H1 (cell line): ENCODE measurements around the gene KAZALD1. TPM values are rescaled to one million over a fixed set of nuclear protein-coding genes. Genes with fewer than 3 reads are reported as not detected.

Experiments
- CTCF ChIA-PET: fragments of 300-600 bp; sonication (Branson Sonifier 250); formaldehyde crosslinking; loops from one replicate; lab custom pipeline; 2021; ENCODE audit not compliant: partially characterized antibody; lab: Charles Lee
- POLR2A ChIA-PET: fragments of 300-600 bp; sonication (Branson Sonifier 250); formaldehyde crosslinking; loops from one replicate; lab custom pipeline; 2021; ENCODE audit warnings: inconsistent platforms; ENCODE audit not compliant: partially characterized antibody; lab: Charles Lee
- DNase-seq, 2 experiments: peaks; one replicate each; pipeline versions ENCODE4 v3.0.0 to v3.0.0-alpha.2; 2010 to 2022; ENCODE audit warnings: low spot score in 2 of 2, low read depth in 1 of 2, mixed read lengths in 1 of 2
- FAIRE-seq: peaks from 2 replicates; lab custom pipeline; 2011; peaks lifted over from hg19 to GRCh38; lab: Jason Lieb, UNC
- H2AFZ ChIP-seq: 2 replicates; pipeline ENCODE4 v1.8.1; 2012; ENCODE audit warnings: low read length, inconsistent platforms
- H2AK5ac ChIP-seq: 2 replicates; pipeline ENCODE4 v1.6.1; 2013; ENCODE audit warnings: low read depth, low read length
- H2BK120ac ChIP-seq: replicated peaks from 2 replicates; pipeline ENCODE3; 2013; ENCODE audit warnings: low read depth, low read length, inconsistent platforms
- H2BK12ac ChIP-seq: 2 replicates; pipeline ENCODE4 v1.6.1; 2013; ENCODE audit warnings: low read depth, low read length
- H2BK15ac ChIP-seq: 2 replicates; pipeline ENCODE4 v1.6.1; 2013; ENCODE audit warnings: low read length
- H2BK20ac ChIP-seq: 2 replicates; pipeline ENCODE4 v1.6.1; 2013; ENCODE audit warnings: low read length
- H2BK5ac ChIP-seq: 2 replicates; pipeline ENCODE4 v1.6.1; 2013; ENCODE audit warnings: low read depth, low read length
- H3K14ac ChIP-seq: 2 replicates; pipeline ENCODE4 v1.6.1; 2013; ENCODE audit warnings: inconsistent platforms; ENCODE audit not compliant: insufficient read length
- H3K18ac ChIP-seq: 2 replicates; pipeline ENCODE4 v1.6.1; 2013; ENCODE audit warnings: low read length; ENCODE audit errors: extremely low read depth
- H3K23ac ChIP-seq: 2 replicates; pipeline ENCODE4 v1.6.1; 2013; ENCODE audit warnings: inconsistent platforms; ENCODE audit not compliant: insufficient read length
- H3K23me2 ChIP-seq: 2 replicates; pipeline ENCODE4 v1.6.1; 2013; ENCODE audit warnings: low read depth, low read length
- H3K27ac ChIP-seq: 2 replicates; pipeline ENCODE4 v1.6.1; 2011; ENCODE audit warnings: low read depth, low read length, inconsistent platforms
- H3K27me3 ChIP-seq, 4 experiments: replicated peaks in 1 of 4; 1 replicate in 1 of 4; 2 replicates in 3 of 4; pipeline versions ENCODE4 v1.6.1 to v1.8.1; 2011 to 2013; ENCODE audit warnings: low read length in 3 of 4, mild to moderate bottlenecking in 3 of 4, inconsistent platforms in 2 of 4, mixed read lengths in 2 of 4, moderate library complexity in 1 of 4; ENCODE audit not compliant: control insufficient read depth in 3 of 4, insufficient read depth in 3 of 4; ENCODE audit errors: extremely low read depth in 1 of 4
- H3K36me3 ChIP-seq, 4 experiments: 2 replicates each; pipeline versions ENCODE4 v1.6.1 to v1.8.1; 2011 to 2013; ENCODE audit warnings: mild to moderate bottlenecking in 4 of 4, low read length in 3 of 4, moderate library complexity in 2 of 4, control low read depth in 1 of 4, inconsistent platforms in 1 of 4; ENCODE audit not compliant: insufficient read depth in 4 of 4, control insufficient read depth in 2 of 4
- H3K4ac ChIP-seq: replicated peaks from 2 replicates; pipeline ENCODE3; 2013; ENCODE audit warnings: low read length, low read depth, mixed read lengths, inconsistent platforms; ENCODE audit not compliant: insufficient read length
- H3K4me1 ChIP-seq, 4 experiments: replicated peaks in 1 of 4; 1 replicate in 1 of 4; 2 replicates in 3 of 4; pipeline versions ENCODE4 v1.6.1 to v1.8.1; 2011 to 2013; ENCODE audit warnings: low read length in 3 of 4, inconsistent platforms in 2 of 4, mixed read lengths in 1 of 4; ENCODE audit not compliant: insufficient read depth in 4 of 4, control insufficient read depth in 3 of 4
- H3K4me2 ChIP-seq, 2 experiments: 2 replicates each; pipeline versions ENCODE4 v1.6.1 to v1.8.1; 2011 to 2013; ENCODE audit warnings: low read depth in 2 of 2, low read length in 2 of 2, control low read depth in 1 of 2, inconsistent platforms in 1 of 2, mild to moderate bottlenecking in 1 of 2; ENCODE audit not compliant: insufficient read depth in 1 of 2
- H3K4me3 ChIP-seq, 4 experiments: fragments of 200-600, 300-600 bp in 1 of 4; sonication (generic), shearing (Covaris generic), sonication (Bioruptor Twin) in 1 of 4; 2 replicates each; pipeline versions ENCODE4 v1.5.1 to v1.8.1; 2011 to 2016; ENCODE audit warnings: low read length in 4 of 4, low read depth in 3 of 4, control low read depth in 2 of 4, inconsistent platforms in 2 of 4, mild to moderate bottlenecking in 2 of 4, mixed read lengths in 1 of 4, moderate library complexity in 1 of 4; ENCODE audit not compliant: insufficient read depth in 2 of 4; ENCODE audit errors: extremely low read depth in 1 of 4
- H3K56ac ChIP-seq: replicated peaks from 2 replicates; pipeline ENCODE3; 2013; ENCODE audit warnings: low read depth, mild to moderate bottlenecking, mixed read lengths, low read length, inconsistent platforms; ENCODE audit not compliant: insufficient read length
- H3K79me1 ChIP-seq: 2 replicates; pipeline ENCODE4 v1.6.1; 2013; ENCODE audit warnings: low read depth, low read length, control low read depth
- H3K79me2 ChIP-seq, 2 experiments: 2 replicates each; pipeline versions ENCODE4 v1.6.1 to v1.8.1; 2012 to 2013; ENCODE audit warnings: low read length in 2 of 2, mild to moderate bottlenecking in 2 of 2, inconsistent platforms in 1 of 2; ENCODE audit not compliant: insufficient read depth in 2 of 2, control insufficient read depth in 1 of 2
- H3K9ac ChIP-seq, 4 experiments: replicated peaks in 1 of 4; 1 replicate in 1 of 4; 2 replicates in 3 of 4; pipeline versions ENCODE4 v1.6.1 to v1.8.1; 2011 to 2013; ENCODE audit warnings: low read depth in 3 of 4, low read length in 3 of 4, control low read depth in 2 of 4, mild to moderate bottlenecking in 2 of 4, moderate library complexity in 2 of 4, inconsistent platforms in 1 of 4; ENCODE audit errors: extremely low read depth in 1 of 4
- H3K9me3 ChIP-seq, 2 experiments: 2 replicates each; pipeline versions ENCODE4 v1.6.1 to v1.8.1; 2012 to 2013; ENCODE audit warnings: mild to moderate bottlenecking in 2 of 2, moderate library complexity in 2 of 2, control low read depth in 1 of 2, inconsistent platforms in 1 of 2, low read depth in 1 of 2, low read length in 1 of 2, mixed read lengths in 1 of 2; ENCODE audit not compliant: insufficient read depth in 2 of 2
- H4K20me1 ChIP-seq, 2 experiments: replicated peaks in 1 of 2; 2 replicates each; pipeline versions ENCODE3 to v1.8.1; 2011 to 2013; ENCODE audit warnings: inconsistent platforms in 2 of 2, low read length in 2 of 2, mild to moderate bottlenecking in 1 of 2; ENCODE audit not compliant: insufficient read depth in 2 of 2, control insufficient read depth in 1 of 2
- H4K5ac ChIP-seq: 2 replicates; pipeline ENCODE4 v1.6.1; 2013; ENCODE audit warnings: low read length, low read depth, mixed read lengths, inconsistent platforms; ENCODE audit not compliant: insufficient read length
- H4K8ac ChIP-seq: 2 replicates; pipeline ENCODE4 v1.8.0; 2013; ENCODE audit warnings: mild to moderate bottlenecking, moderate library complexity, low read length, inconsistent platforms; ENCODE audit not compliant: insufficient read depth; ENCODE audit errors: extremely low read depth
- H4K91ac ChIP-seq: replicated peaks from 2 replicates; pipeline ENCODE3; 2013; ENCODE audit warnings: low read length, mixed read lengths, inconsistent platforms; ENCODE audit not compliant: insufficient read length
- BRCA1 ChIP-seq: IDR thresholded peaks from 2 replicates; pipeline ENCODE4 v1.6.1; 2012; ENCODE audit warnings: low read depth, low read length, improper control_type of control experiment
- CHD1 ChIP-seq: IDR thresholded peaks from 2 replicates; pipeline ENCODE4 v1.6.1; 2012; ENCODE audit warnings: low read depth, low read length, improper control_type of control experiment
- FOSL1 ChIP-seq: IDR thresholded peaks from 2 replicates; pipeline ENCODE4 v1.6.1; 2011; ENCODE audit warnings: mild to moderate bottlenecking, low read depth, low read length, moderate library complexity; ENCODE audit not compliant: insufficient read depth
- HDAC2 ChIP-seq, 2 experiments: fragments of 300-600 bp in 1 of 2; sonication (generic) in 1 of 2; IDR thresholded peaks; 2 replicates each; pipeline ENCODE4 v1.6.1; 2011 to 2012; ENCODE audit warnings: low read depth in 2 of 2, low read length in 2 of 2, mild to moderate bottlenecking in 2 of 2, moderate library complexity in 2 of 2, borderline replicate concordance in 1 of 2, inconsistent platforms in 1 of 2
- MAFK ChIP-seq: IDR thresholded peaks from 2 replicates; pipeline ENCODE4 v1.6.1; 2012; ENCODE audit warnings: low read depth, mild to moderate bottlenecking, improper control_type of control experiment, low read length
- NANOG ChIP-seq: IDR thresholded peaks from 2 replicates; pipeline ENCODE4 v1.6.1; 2011; ENCODE audit warnings: low read length, low read depth, mild to moderate bottlenecking, inconsistent platforms; ENCODE audit not compliant: insufficient read depth, poor library complexity, severe bottlenecking
- NRF1 ChIP-seq: IDR thresholded peaks from 2 replicates; pipeline ENCODE4 v1.6.1; 2011; ENCODE audit warnings: mild to moderate bottlenecking, low read depth, low read length, improper control_type of control experiment
- RAD21 ChIP-seq, 2 experiments: IDR thresholded peaks in 1 of 2; conservative IDR thresholded peaks in 1 of 2; 2 replicates each; pipeline ENCODE4 v1.6.1; 2011; ENCODE audit warnings: low read depth in 2 of 2, low read length in 2 of 2, improper control_type of control experiment in 1 of 2, inconsistent platforms in 1 of 2, mild to moderate bottlenecking in 1 of 2, moderate library complexity in 1 of 2
- SAP30 ChIP-seq: fragments of 300-600 bp; sonication (generic); IDR thresholded peaks from 2 replicates; pipeline ENCODE4 v1.7.1; 2012; ENCODE audit warnings: low read length, moderate library complexity, mild to moderate bottlenecking, inconsistent platforms; ENCODE audit not compliant: insufficient read depth, insufficient replicate concordance
- SRF ChIP-seq: IDR thresholded peaks from 2 replicates; pipeline ENCODE4 v1.6.1; 2011; ENCODE audit warnings: mild to moderate bottlenecking, low read depth, low read length, moderate library complexity
- TAF1 ChIP-seq: IDR thresholded peaks from 2 replicates; pipeline ENCODE4 v1.6.1; 2011; ENCODE audit warnings: mild to moderate bottlenecking, low read depth, low read length
- USF2 ChIP-seq: IDR thresholded peaks from 2 replicates; pipeline ENCODE4 v1.6.1; 2011; ENCODE audit warnings: low read length, improper control_type of control experiment
- WGBS, 2 experiments: shearing (Covaris generic) in 1 of 2; methylation state at CpG; one replicate each; pipeline versions ENCODE4 v1.1.6 to v1.1.7; 2013 to 2015; ENCODE audit warnings: low lambda C conversion rate in 2 of 2, mixed read lengths in 2 of 2, inconsistent platforms in 1 of 2, low coverage in 1 of 2, missing lambda C conversion rate in 1 of 2; ENCODE audit not compliant: insufficient replicate concordance in 2 of 2, insufficient coverage in 1 of 2, insufficient read length in 1 of 2; ENCODE audit errors: extremely low coverage in 1 of 2, missing lambda C conversion rate in 1 of 2; 5-methylcytosine and 5-hydroxymethylcytosine counted together
- polyA plus RNA-seq, 7 experiments: library from polyadenylated mRNA; depleted of rRNA in 3 of 7; stranded (reverse) in 5 of 7; unstranded in 2 of 7; fragments of >200 nt in 5 of 7; fragments of 200-250 nt in 2 of 7; gene quantifications; 1 replicate in 5 of 7; 2 replicates in 1 of 7; 4 replicates in 1 of 7; pipeline versions ENCODE4 v1.2.1 to v1.2.3, GENCODE V29; 2011 to 2013; ENCODE audit warnings: missing spikeins in 2 of 7, mixed read lengths in 2 of 7
- total RNA-seq: library from RNA; stranded (reverse); fragmentation: NEBNext Ultra II Directional; extraction: Animal tissue kit (Norgen Biotek cat#: 25700); gene quantifications from 2 replicates; pipeline ENCODE4 v1.2.1, GENCODE V29; 2021

KAZALD1 gene
- total and polyA plus RNA-seq, 2 of the 8 experiments (the other 6 are each of a cell fraction or from before 2014, with no cell fraction given) = 0.65 to 1.9 TPM

- no peak overlapping the region for H3K27ac ChIP-seq
- H3K79me2 ChIP-seq = no peaks in the 10 kb centered on the region
- no peaks in the 10 kb centered on the region for H3K79me1 ChIP-seq
- no peak overlapping the region for H3K14ac ChIP-seq
- H2BK5ac ChIP-seq = no peak overlapping the region
- no peak overlapping the region for H2BK12ac ChIP-seq
- no peak overlapping the region for H4K8ac ChIP-seq
- H4K20me1 ChIP-seq = peaks cover 0 to 1% of the 10 kb centered on the region in 2 experiments
- WGBS, 2 experiments = 94% methylated on average over 11 of the region's 14 CpGs; no CpG with 5 or more reads in 1 of the 2 experiments
- FAIRE-seq = no peak
- peaks cover 2% of the 10 kb centered on the region; the same call in 1 of the 2 replicates for H3K23me2 ChIP-seq
- ChIA-PET CTCF (interaction anchor here (1.1 to 59.5 kb wide), 7 partner anchors 5 to 74 kb away, joined by 5 to 2176 read pairs (median 15); partner anchors contain the start of genes KAZALD1, PDZD7 and SFXN3), POLR2A (interaction anchor here (2.0 kb wide), 1 partner anchor 14 kb away, joined by 4 read pairs; no protein-coding TSS in a partner anchor)
- no peak overlapping the region for H2BK120ac ChIP-seq
- H3K56ac ChIP-seq = no peak overlapping the region
- H2AK5ac ChIP-seq = no peak overlapping the region
- H3K4ac ChIP-seq = no peak overlapping the region
- H3K18ac ChIP-seq = no peak overlapping the region
- H3K4me2 ChIP-seq = no peak overlapping the region
- no peak overlapping the region for H2AFZ ChIP-seq
- no peak overlapping the region for H3K23ac ChIP-seq
- H3K4me1 ChIP-seq = peaks cover 0 to 3% (median 1%) of the 10 kb centered on the region in 4 experiments; a peak in 1 of 7 replicates
- H3K4me3 ChIP-seq = no peak overlapping the region
- peaks cover 0 to 16% (median 3%) of the 10 kb centered on the region in 4 experiments; a peak in 5 of 7 replicates for H3K27me3 ChIP-seq
- no peaks in the 10 kb centered on the region for H3K9me3 ChIP-seq
- no peak for DNase-seq
- H2BK20ac ChIP-seq = no peak overlapping the region
- H3K9ac ChIP-seq = no peak overlapping the region
- no peak overlapping the region for H2BK15ac ChIP-seq
- H4K5ac ChIP-seq = no peak overlapping the region
- no peak overlapping the region for H4K91ac ChIP-seq
- no peaks in the 10 kb centered on the region for H3K36me3 ChIP-seq
- no peak for TF ChIP-seq CHD1
- TF ChIP-seq BRCA1 = no peak
- no peak for TF ChIP-seq USF2
- TF ChIP-seq FOSL1 = no peak
- TF ChIP-seq NANOG = no peak
- TF ChIP-seq TAF1 = no peak
- no peak for TF ChIP-seq MAFK
- TF ChIP-seq SRF = no peak
- no peak for TF ChIP-seq NRF1
- TF ChIP-seq RAD21 (IDR thresholded peaks at IDR 0.05 in 1 of 2, conservative IDR thresholded peaks at IDR 0.05 in 1 of 2; ENCODE audit: low read depth in 2 of 2, low read length in 2 of 2) = no peak
- TF ChIP-seq HDAC2 (IDR thresholded peaks at IDR 0.05; ENCODE audit: borderline replicate concordance in 1 of 2, low read depth in 2 of 2, low read length in 2 of 2) = no peak
- no peak for TF ChIP-seq SAP30
Measured at GRCh38 chr10:101087965-101088364, 26.2 kb downstream of the KAZALD1 start.
